H1 (cell line): ENCODE data around the gene CFAP92. TPM values are rescaled to one million over a fixed set of nuclear protein-coding genes. Genes with fewer than 3 reads are reported as not detected.

Experiments used
- ATF2 ChIP-seq: IDR thresholded peaks from 2 replicates; pipeline ENCODE4 v1.6.1; 2012; ENCODE audit warnings: low read length, inconsistent platforms
- CBX8 ChIP-seq: fragments of 300-800, 300-1000 bp; sonication (generic); IDR thresholded peaks from 2 replicates; pipeline ENCODE4 v1.7.1; 2016; ENCODE audit warnings: low read depth, low read length, borderline replicate concordance
- CHD7 ChIP-seq: fragments of 300-600 bp; sonication (generic); IDR thresholded peaks from 2 replicates; pipeline ENCODE4 v1.7.1; 2012; ENCODE audit warnings: low read length, moderate library complexity, mild to moderate bottlenecking, inconsistent platforms; ENCODE audit not compliant: insufficient replicate concordance
- GTF2F1 ChIP-seq: IDR thresholded peaks from 2 replicates; pipeline ENCODE4 v1.6.1; 2012; ENCODE audit warnings: low read depth, low read length, improper control_type of control experiment, borderline replicate concordance
- PHF8 ChIP-seq: fragments of 200-600 bp; sonication (generic); conservative IDR thresholded peaks from 2 replicates; pipeline ENCODE4 v1.7.1; 2012; ENCODE audit warnings: low read depth, mild to moderate bottlenecking, inconsistent platforms, low read length, moderate library complexity
- SIN3A ChIP-seq, 2 experiments: IDR thresholded peaks in 1 of 2; conservative IDR thresholded peaks in 1 of 2; 2 replicates each; pipeline ENCODE4 v1.6.1; 2011 to 2012; ENCODE audit warnings: low read length in 2 of 2, improper control_type of control experiment in 1 of 2, low read depth in 1 of 2, mild to moderate bottlenecking in 1 of 2
- SIX5 ChIP-seq: IDR thresholded peaks from 2 replicates; pipeline ENCODE4 v1.6.1; 2011; ENCODE audit warnings: mild to moderate bottlenecking, low read depth, low read length
- TEAD4 ChIP-seq: IDR thresholded peaks from 2 replicates; pipeline ENCODE4 v1.6.1; 2012; ENCODE audit warnings: low read depth, low read length, inconsistent platforms, mixed read lengths
- polyA plus RNA-seq, 7 experiments: library from polyadenylated mRNA; depleted of rRNA in 3 of 7; stranded (reverse) in 5 of 7; unstranded in 2 of 7; fragments of >200 nt in 5 of 7; fragments of 200-250 nt in 2 of 7; gene quantifications; 1 replicate in 5 of 7; 2 replicates in 1 of 7; 4 replicates in 1 of 7; pipeline versions ENCODE4 v1.2.1 to v1.2.3, GENCODE V29; 2011 to 2013; ENCODE audit warnings: missing spikeins in 2 of 7, mixed read lengths in 2 of 7
- total RNA-seq: library from RNA; stranded (reverse); fragmentation: NEBNext Ultra II Directional; extraction: Animal tissue kit (Norgen Biotek cat#: 25700); gene quantifications from 2 replicates; pipeline ENCODE4 v1.2.1, GENCODE V29; 2021

CFAP92 gene
- total and polyA plus RNA-seq, 2 of the 8 experiments (the other 6 are each of a cell fraction or from before 2014, with no cell fraction given) = 0.77 to 2.0 TPM

GRCh38 chr3:128902426-128902825, 91.5 kb downstream of the CFAP92 start (continued):
- TF ChIP-seq CHD7 = no peak
- no peak for TF ChIP-seq ATF2
- TF ChIP-seq TEAD4 = no peak
- TF ChIP-seq SIX5 = no peak
- TF ChIP-seq SIN3A (conservative IDR thresholded peaks at IDR 0.05 in 1 of 2, IDR thresholded peaks at IDR 0.05 in 1 of 2; ENCODE audit: low read depth in 1 of 2, low read length in 2 of 2) = no peak
- TF ChIP-seq CBX8 = no peak
- TF ChIP-seq GTF2F1 = no peak
- no peak for TF ChIP-seq PHF8
